SJCRH30 (cell line): ENCODE results near the gene ITPR3. TPM values are rescaled to one million over a fixed set of nuclear protein-coding genes. Genes with fewer than 3 reads are reported as not detected.
"Not testable (repeated sequence)": the region's sequence is repeated elsewhere in the genome, so short reads cannot be mapped to it uniquely, and the experiment has no call there.

ENCODE experiments used
- DNase-seq, 2 experiments: peaks; one replicate each; pipeline ENCODE4 v3.0.0-alpha.2; 2015 to 2020
- H3K27ac ChIP-seq: fragments of 250-450 bp; sonication (Bioruptor Pico); 2 replicates; pipeline ENCODE4 v1.5.1; 2020; ENCODE audit warnings: mild to moderate bottlenecking, moderate library complexity
- H3K27me3 ChIP-seq: fragments of 250-450 bp; sonication (Bioruptor Pico); 2 replicates; pipeline ENCODE4 v1.5.1; 2020; ENCODE audit warnings: mild to moderate bottlenecking, moderate library complexity
- H3K36me3 ChIP-seq: fragments of 250-450 bp; sonication (Bioruptor Pico); 2 replicates; pipeline ENCODE4 v1.5.1; 2020; ENCODE audit warnings: mild to moderate bottlenecking, moderate library complexity
- H3K4me1 ChIP-seq: fragments of 250-450 bp; sonication (Bioruptor Pico); 2 replicates; pipeline ENCODE4 v1.5.1; 2020; ENCODE audit warnings: mild to moderate bottlenecking, moderate library complexity
- H3K4me3 ChIP-seq: fragments of 250-450 bp; sonication (Bioruptor Pico); 2 replicates; pipeline ENCODE4 v1.5.1; 2020; ENCODE audit warnings: mild to moderate bottlenecking, moderate library complexity
- H3K9me3 ChIP-seq: fragments of 250-450 bp; sonication (Bioruptor Pico); replicated peaks from 2 replicates; pipeline ENCODE4 v1.5.1; 2020; ENCODE audit warnings: mild to moderate bottlenecking, moderate library complexity
- total RNA-seq: library from RNA; depleted of rRNA; stranded (reverse); fragments of >200 nt; shearing (Covaris generic); gene quantifications from 2 replicates; pipeline ENCODE4 v1.2.3, GENCODE V29; 2014

Gene ITPR3
- total RNA-seq, 1 experiment from 2014 or later, result 2.9 TPM

DNA sequence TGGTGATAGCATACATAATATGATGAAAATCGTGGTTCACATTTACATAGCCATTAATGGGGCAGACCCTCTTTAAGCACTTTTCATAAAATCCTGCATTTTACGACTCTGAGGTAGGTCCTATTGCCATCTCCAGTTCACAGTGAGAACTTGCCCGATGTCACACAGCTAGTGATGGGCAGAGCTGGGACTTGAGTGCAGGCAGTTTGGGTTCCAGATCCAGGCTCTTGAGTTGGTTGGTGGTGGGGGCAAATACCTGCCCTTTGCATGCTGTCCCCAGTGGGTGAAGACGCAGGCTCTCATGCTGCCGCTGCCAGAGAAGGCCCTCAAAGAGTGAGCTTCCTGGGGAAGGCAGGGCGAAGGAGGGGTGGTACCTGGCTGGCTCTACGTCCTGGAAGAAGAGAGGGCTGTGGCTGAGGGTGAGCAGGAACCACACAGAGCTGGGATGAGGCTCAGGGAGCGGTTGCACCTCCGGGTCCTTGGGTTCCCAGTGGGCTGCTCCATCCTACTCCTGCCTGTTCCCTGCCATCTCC, 34.9 kb upstream of the ITPR3 start:
- H3K9me3 ChIP-seq, result no peaks in the 10 kb centered on the region

DNA sequence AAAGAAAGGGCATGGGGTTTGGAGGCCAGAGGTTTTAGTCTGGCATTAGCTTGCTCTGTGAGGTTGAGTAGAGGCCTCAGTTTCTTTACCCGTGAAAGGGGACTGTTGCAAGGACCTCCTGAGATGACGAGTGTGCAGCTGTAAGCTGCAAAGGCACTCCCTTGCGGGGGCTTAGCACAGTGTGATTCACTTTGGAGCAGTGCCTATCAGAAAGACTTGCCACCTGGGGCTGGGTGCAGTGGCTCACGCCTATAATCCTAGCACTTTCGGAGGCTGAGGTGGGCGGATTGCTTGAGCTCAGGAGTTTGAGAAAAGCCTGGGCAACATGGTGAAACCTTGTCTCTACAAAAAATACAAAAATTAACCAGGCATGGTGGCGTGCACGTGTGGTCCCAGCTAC, 33.6 kb upstream of the ITPR3 start:
- Histone ChIP-seq H3K4me1 (peaks cover 25% of the 10 kb centered on the region), H3K36me3 (no peaks in the 10 kb centered on the region), H3K4me3 (no peak overlapping the region), H3K9me3 (no peaks in the 10 kb centered on the region), H3K27me3 (no peaks in the 10 kb centered on the region), H3K27ac (no peak overlapping the region)
- DNase-seq, result no peak

More for the DNA sequence above, 34.9 kb upstream of the ITPR3 start:
- H3K27ac ChIP-seq, result no peak overlapping the region
- no peak for DNase-seq
- 0 out of 2 replicates have a peak overlapping the region, but pooled peaks have one; percentile 9 for H3K4me3 ChIP-seq
- H3K36me3 ChIP-seq, result no peaks in the 10 kb centered on the region
- no peaks in the 10 kb centered on the region for H3K27me3 ChIP-seq
- peaks cover 25% of the 10 kb centered on the region for H3K4me1 ChIP-seq

DNA sequence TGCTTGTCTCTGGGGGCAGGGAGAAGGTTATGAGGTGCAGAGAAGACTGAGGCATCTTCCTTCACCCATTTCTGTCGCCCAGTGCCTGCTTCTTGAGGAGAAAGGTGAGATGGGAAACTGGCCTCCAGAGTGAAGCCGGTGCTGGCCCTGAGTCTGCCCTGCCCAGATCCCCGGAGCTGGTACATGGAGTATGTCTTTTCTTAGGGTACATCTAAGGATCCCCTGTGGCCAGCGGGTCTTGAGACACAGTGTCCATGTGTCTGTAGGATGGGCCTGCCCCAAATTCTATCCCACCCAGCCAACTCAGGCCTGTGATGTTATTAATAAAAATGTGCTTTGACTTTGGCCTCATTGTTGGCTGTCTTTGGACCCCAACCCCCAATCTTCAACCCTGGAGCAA, 32.2 kb upstream of the ITPR3 start:
- Histone ChIP-seq H3K36me3 (no peaks in the 10 kb centered on the region), H3K4me1 (peaks cover 25% of the 10 kb centered on the region), H3K27me3 (no peaks in the 10 kb centered on the region), H3K27ac (no peak overlapping the region), H3K9me3 (no peaks in the 10 kb centered on the region), H3K4me3 (no peak overlapping the region)
- no peak for DNase-seq

DNA sequence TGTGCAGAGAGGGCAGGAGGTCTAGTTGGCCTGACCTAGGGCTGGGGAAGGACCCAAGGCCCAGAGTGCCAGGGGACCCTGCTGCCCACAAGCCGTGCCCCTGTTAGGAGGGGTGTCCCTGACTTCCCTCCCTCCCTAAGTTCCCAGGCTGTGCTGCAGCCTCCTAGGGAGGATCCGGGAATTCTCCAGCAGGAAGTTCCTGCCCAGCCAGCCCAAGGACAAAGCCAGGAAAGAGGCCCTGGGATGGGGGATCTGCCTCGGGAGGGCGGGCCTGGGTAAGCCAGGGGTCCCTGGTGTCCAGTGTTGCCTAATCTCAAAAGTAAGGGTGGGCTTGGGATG, 31.8 kb upstream of the ITPR3 start:
- Histone ChIP-seq H3K4me3 (no peak overlapping the region), H3K36me3 (no peaks in the 10 kb centered on the region), H3K27me3 (no peaks in the 10 kb centered on the region), H3K9me3 (no peaks in the 10 kb centered on the region), H3K27ac (peak overlapping the region; percentile 84), H3K4me1 (peaks cover 25% of the 10 kb centered on the region)
- no peak for DNase-seq

DNA sequence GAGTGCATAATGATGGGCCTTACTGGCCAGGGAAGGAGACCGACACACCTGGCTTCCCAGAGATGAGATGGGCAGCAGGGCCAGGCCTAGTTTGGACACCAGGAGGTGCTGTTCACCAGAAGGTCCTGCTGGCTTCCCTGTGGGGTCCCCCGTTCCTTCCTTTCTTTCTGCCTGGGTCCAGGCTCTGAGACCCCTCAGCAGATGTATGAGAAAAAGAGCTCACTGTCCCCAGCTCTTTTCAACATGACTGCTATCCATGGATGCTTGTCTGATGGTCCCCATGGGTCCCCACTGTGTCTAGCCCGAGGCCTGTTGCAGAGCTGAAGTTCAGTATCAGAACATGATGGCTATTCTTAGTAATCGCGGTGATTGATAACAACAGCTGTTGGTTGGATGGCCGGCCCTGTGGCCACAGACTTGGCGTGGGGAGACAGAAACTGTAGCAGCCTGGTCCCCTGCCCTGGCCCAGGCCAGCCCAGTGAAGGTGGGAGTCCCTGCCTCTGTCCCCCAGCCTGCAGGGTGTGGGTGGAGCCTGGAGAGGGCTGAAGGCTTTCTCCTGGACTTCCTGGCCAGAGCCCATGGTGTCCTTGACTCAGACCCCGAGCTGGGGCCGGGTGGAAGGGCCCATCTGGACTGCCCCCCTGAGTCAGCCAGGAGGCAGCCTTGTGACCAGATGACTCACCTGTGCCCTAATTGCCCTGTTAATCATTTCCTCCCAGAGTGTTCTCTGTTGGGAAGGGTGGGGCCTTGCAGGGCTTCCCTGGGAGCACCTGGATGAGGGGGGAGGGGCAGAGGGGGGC, 31.2 kb upstream of the ITPR3 start:
- H3K27me3 ChIP-seq, result no peaks in the 10 kb centered on the region
- H3K4me3 ChIP-seq, result no peak overlapping the region
- peak; percentile 92 to 97 for DNase-seq
- peaks cover 25% of the 10 kb centered on the region for H3K4me1 ChIP-seq
- H3K27ac ChIP-seq, result peak overlapping the region; percentile 84
- H3K36me3 ChIP-seq, result no peaks in the 10 kb centered on the region
- no peaks in the 10 kb centered on the region for H3K9me3 ChIP-seq

DNA sequence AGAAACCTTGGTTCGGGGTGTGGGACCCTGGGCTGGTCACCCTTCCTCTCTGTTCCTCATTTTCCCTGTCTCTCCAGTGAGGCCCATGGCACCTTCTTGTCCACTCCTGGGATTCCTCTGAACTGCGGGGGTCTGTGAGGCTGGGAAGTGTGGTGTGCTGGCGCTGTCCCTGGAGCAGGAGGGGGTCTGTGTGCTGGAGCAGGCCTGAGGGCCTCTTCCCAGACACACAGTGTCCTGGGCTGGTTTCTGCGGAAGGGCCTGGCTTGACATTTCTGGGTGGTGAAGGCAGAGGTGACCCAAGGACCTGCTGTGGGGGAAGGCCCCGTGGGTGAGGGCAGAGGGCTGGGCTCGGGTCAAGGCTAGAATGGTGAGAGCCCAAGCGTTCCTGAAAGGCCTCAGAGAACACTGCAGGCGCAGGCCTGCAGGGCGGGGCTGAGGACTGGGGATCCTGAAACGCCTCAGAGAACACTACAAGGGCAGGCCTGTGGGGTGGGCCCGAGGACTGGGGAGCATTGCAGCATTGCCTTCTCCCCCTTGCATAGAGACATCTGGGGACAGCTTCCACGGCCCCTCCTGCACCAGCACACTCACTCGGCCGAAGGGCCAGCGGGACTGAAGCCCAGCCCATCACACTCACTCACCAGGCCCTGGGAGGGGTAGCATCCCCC, 30.5 kb upstream of the ITPR3 start:
- Histone ChIP-seq H3K27ac (peak overlapping the region; percentile 84), H3K36me3 (no peaks in the 10 kb centered on the region), H3K4me1 (peaks cover 25% of the 10 kb centered on the region), H3K4me3 (no peak overlapping the region), H3K27me3 (no peaks in the 10 kb centered on the region), H3K9me3 (no peaks in the 10 kb centered on the region)
- DNase-seq, result no peak

DNA sequence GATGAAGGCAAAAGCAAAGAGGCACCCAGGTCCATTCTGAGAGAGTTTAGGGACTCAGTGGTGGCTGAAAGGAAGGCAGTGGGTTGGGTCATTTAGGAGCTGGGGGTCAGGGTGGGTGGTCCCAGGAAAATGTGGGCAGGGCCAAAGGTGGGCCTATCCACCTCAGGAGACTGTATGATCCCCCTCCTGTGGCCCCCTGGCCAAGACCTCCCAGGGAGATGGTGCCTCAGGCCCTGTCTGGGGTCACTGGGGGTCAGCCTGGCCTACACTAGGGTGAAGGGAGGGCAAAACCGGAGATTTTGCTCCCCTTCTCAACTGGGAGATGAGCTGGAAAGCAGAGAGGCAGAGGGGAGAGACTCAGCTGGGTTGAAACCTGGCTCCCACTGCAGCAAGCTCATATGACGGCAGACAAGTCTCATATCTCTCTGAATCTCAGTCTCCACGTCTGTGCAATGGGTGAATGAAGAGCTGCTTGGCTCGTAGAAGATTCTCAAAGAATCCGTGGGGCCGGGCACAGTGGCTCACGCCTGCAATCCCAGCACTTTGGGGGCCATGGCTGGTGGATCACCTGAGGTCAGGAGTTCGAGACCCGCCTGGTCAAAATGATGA, 29.6 kb upstream of the ITPR3 start:
- Histone ChIP-seq H3K4me1 (peaks cover 21% of the 10 kb centered on the region), H3K27me3 (no peaks in the 10 kb centered on the region), H3K27ac (no peak overlapping the region), H3K36me3 (no peaks in the 10 kb centered on the region), H3K4me3 (no peak overlapping the region), H3K9me3 (no peaks in the 10 kb centered on the region)
- DNase-seq, result no peak

DNA sequence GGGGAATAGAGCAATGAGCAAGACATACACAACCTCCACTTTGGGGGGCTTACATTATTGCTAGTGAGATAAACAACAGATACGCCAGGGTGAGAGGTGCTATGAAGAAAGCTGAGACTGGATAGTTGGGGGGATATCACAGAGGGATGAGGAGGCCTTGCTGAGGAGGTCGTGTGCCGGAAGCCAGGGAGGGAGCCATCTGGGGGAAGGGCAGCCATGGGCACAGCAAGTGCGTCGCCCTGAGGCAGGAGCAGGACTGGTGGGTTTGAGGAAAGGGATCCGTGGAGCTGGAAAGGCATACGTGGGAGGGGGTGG, 28.9 kb upstream of the ITPR3 start:
- DNase-seq, result no peak
- no peaks in the 10 kb centered on the region for H3K9me3 ChIP-seq
- no peak overlapping the region for H3K4me3 ChIP-seq
- peaks cover 21% of the 10 kb centered on the region for H3K4me1 ChIP-seq
- no peak overlapping the region for H3K27ac ChIP-seq
- H3K27me3 ChIP-seq, result no peaks in the 10 kb centered on the region
- no peaks in the 10 kb centered on the region for H3K36me3 ChIP-seq

DNA sequence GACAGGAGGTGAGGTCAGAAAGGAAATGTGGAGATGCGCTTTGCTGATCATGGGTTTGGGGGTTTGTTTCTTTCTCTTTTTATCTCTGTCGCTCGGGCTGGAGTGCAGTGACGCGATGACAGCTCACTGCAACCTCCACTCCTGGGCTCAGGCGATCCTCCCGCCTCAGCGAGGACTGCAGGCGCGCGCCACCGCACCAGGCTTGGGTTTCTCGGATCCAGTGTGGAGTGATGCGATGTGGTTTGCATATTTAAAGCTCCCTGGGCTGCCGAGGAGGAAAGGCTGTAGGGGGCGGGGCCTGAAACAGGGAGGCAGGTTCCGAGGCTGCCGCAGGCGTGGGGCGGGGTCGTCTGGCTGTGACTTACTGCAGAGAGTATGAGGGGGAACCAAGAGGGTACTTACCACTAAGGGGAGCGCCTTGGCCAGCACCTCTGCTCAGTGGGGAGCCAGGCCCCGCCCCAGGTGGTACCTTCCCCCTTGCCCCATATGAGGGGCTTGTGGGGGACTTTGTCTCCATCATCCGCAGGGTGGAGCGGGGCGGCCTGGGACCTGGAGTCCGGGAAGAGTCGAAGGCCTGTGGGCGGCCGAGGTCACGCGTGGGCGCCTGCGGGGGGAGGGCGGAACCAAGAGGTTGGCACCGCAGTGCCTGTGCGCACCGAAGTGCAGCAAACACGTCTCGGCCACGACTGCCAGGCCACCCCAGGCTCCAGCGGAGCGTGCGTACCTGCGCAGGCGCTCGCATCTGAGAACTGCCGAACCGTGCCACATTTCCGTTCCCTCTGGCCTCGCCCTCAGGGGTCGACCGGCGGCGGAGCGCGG, 28.3 kb upstream of the ITPR3 start:
- Histone ChIP-seq H3K27me3 (no peaks in the 10 kb centered on the region), H3K4me1 (peaks cover 21% of the 10 kb centered on the region), H3K9me3 (no peaks in the 10 kb centered on the region), H3K36me3 (no peaks in the 10 kb centered on the region), H3K27ac (no peak overlapping the region), H3K4me3 (no peak overlapping the region)
- no peak for DNase-seq

DNA sequence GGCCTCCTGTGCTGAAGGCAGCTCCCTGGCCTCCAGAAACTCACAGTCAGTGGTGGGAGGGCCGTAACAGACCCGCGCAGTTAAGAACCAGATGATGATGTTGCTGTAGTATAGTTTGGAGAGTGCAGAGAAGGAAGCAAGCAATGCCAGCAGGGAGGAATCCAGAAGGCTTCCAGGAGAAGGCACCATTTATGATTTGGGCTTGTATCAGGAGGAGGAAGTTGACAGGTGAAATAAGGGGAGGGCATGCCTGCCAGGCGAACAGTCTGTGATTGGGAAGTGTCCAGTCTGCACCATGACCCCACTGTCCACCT, 27.8 kb upstream of the ITPR3 start:
- Histone ChIP-seq H3K9me3 (no peaks in the 10 kb centered on the region), H3K27me3 (no peaks in the 10 kb centered on the region), H3K4me3 (no peak overlapping the region), H3K4me1 (peaks cover 21% of the 10 kb centered on the region), H3K36me3 (no peaks in the 10 kb centered on the region), H3K27ac (no peak overlapping the region)
- no peak for DNase-seq

DNA sequence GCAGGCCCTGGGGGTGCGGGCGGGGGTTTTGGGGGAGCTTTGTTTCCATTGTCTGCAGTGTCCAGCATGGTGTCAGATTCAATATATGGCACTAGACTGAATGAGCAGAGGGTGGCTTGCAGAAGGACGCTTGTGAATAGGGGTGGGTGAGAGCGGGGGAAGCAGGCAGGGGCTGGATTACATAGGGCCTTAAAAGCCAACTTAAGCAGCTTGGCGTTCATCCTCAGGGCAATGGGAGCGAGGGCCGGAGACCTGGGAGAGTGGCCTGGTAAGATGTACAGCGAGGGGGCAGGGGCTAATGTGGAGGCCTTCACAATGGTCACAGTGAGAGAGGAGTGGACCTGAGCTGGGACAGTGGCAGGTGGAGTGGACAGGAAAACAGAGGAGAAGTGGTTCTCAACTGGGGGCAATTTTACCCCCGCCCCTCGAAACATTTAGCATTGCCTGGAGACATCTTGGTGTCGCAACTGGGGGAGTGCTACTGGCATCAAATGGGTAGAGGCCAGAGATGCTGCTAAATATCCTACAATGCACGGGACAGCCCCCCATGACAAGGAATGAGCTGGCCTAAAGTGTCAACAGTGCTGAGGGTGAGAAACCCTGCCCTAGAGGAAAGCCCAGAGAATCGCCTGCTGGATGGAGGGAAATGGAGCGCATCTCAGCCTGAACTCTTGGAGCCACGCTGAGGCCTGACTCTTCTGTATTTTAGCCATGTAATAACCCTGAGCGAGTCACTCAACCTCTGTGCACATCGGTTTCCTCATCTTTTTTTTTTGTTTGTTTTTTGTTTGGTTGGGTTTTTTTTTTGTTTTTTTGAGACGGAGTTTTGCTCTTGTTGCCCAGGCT, 25.9 kb upstream of the ITPR3 start:
- no peak for DNase-seq
- no peaks in the 10 kb centered on the region for H3K27me3 ChIP-seq

DNA sequence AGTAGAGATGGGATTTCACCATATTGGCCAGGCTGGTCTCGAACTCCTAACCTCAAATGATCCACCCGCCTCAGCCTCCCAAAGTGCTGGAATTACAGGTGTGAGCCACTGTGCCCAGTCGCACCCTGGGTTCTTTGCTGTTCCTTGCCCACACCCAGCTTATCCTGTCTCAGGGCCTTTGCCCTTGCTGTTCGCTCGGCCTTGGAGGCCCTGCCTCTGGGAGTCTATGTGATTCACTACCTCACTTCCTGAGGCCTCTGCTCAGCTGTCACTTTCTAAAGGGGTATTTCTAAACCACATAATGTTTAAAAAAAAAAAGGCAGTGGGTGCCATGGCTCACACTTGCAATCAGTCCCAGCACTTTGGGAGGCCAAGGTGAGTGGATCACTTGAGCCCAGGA, 24.2 kb upstream of the ITPR3 start:
- H3K36me3 ChIP-seq, H3K4me3 ChIP-seq, DNase-seq, H3K27me3 ChIP-seq, H3K4me1 ChIP-seq, H3K9me3 ChIP-seq, H3K27ac ChIP-seq: not testable (repeated sequence)

More for the DNA sequence above, 25.9 kb upstream of the ITPR3 start:
- Histone ChIP-seq H3K27ac (no peak overlapping the region), H3K36me3 (no peaks in the 10 kb centered on the region), H3K4me3 (no peak overlapping the region), H3K4me1 (peaks cover 9% of the 10 kb centered on the region), H3K9me3 (no peaks in the 10 kb centered on the region)

DNA sequence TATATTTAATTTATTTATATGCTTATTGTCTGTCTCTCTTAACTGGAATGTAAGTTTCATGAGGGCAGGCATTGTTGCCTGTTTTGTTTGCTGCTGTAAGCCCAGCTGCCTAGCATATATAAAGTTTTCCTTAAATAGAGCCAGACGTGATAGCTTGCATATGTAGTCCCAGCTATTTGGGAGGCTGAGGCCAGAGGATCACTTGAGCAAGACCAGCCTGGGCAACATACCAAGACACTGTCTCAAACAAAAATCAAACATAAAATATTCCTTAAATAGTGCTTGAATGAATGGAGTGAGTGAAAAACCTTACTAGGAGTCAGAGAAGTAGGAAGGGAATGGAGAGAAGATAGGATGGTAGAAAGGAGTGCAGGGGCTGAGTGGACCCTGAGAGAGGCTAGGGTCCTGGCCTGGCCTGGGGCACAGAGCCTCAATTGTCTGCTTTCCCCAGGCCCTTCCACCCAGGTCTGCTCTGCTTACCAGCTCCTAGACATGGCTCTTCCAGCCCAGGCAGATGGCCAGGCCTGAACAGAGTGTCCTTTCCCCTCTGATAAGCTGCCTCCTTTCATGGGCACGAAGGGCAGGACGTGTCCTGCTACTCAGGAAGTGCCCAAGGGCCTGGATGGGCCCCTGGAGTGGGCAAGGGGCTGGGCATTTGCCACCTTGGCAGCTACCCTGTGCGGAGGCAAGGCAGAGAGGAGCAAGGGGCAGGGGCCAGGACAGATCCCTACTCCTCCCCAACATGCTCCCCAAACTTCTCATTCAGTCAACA, 23.4 kb upstream of the ITPR3 start:
- DNase-seq, result no peak
- Histone ChIP-seq H3K4me1 (no peaks in the 10 kb centered on the region), H3K9me3 (no peaks in the 10 kb centered on the region), H3K27ac (no peak overlapping the region), H3K36me3 (no peaks in the 10 kb centered on the region), H3K4me3 (no peak overlapping the region), H3K27me3 (no peaks in the 10 kb centered on the region)
